Measurements from ENCODE around the gene RBM20. TPM values are rescaled to one million over a fixed set of nuclear protein-coding genes. Genes with fewer than 3 reads are reported as not detected.

Gene RBM20
- total RNA-seq, 1 experiment from 2014 or later: 0.10 TPM

DNA sequence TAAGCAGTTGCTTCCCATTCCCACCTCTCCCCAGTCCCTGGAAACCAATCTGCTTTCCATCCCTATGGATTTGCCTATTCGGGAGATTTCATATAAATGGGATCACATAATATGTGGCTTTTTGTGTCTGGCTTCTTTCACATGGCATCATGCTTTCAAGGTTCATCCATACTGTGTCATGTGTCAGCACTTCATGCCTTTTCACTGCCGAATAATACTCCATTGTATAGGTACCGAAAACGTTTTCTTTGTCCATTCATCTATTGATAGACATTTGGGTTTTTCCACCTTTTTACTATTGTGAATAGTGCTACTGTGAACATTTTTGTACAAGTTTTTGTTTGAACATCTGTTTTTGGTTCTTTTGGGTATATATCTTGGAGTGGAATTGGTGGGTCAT, 12.5 kb downstream of the RBM20 start:
- in situ Hi-C loops (cut with HindIII; ENCODE audit: low pct_unique_long_range_greater_than_20kb, low sequenced_read_pairs): no loop called here
- ChIA-PET POLR2A (no interaction called here), CTCF (no interaction called here)

DNA sequence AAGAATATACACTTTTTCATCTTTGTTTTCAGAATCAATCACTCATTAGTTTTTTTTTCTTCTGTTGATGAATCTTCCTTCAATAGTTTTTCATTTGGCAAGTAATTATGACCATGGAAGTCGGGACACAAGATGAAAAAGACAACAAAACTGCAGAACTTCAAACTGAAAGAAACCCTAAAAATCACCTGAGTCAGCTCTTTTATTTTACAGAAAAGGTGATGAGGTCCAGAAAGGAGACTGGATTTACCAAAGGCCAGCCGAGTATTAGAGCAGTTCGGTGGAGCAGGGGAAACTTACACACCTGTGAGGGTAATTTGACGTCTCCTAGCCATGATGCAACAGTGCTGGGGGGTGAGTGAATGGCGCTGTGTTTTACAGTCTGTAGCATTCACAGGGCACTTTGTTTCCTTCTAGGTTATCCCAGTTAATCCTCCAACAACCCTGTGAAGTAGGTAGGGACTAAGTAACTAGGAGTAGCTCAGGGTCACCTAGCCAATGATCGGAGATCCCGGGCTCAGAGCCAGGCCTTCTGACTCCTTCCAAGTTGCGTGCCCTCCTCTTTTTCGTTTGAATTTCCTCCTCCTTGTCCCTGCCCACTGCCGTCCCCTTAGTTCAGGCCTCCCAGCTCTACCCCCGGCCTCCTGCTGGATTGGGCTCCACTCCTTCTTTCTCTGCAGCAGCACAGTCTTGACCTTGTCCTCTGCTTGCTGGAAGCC, 14.0 kb downstream of the RBM20 start:
- ATAC-seq: no peak
- no peak overlapping the region for H3K4me3 ChIP-seq (ENCODE audit: low read depth in 2 of 2, low read length in 2 of 2)
- H3K36me3 ChIP-seq (ENCODE audit: control insufficient read depth, insufficient read depth, low read length): no peaks in the 10 kb centered on the region
- H3K4me1 ChIP-seq (ENCODE audit: control insufficient read depth, insufficient read depth, low read length): no peaks in the 10 kb centered on the region
- TF ChIP-seq POLR2AphosphoS5 (IDR thresholded peaks at IDR 0.05; ENCODE audit: low read depth, low read length): no peak
- TF ChIP-seq SIN3A (IDR thresholded peaks at IDR 0.05; ENCODE audit: borderline replicate concordance, insufficient read depth, low read depth, low read length): no peak
- TF ChIP-seq TCF7L2 (IDR thresholded peaks at IDR 0.05; ENCODE audit: low read depth, low read length): no peak
- TF ChIP-seq, protein P1, sequence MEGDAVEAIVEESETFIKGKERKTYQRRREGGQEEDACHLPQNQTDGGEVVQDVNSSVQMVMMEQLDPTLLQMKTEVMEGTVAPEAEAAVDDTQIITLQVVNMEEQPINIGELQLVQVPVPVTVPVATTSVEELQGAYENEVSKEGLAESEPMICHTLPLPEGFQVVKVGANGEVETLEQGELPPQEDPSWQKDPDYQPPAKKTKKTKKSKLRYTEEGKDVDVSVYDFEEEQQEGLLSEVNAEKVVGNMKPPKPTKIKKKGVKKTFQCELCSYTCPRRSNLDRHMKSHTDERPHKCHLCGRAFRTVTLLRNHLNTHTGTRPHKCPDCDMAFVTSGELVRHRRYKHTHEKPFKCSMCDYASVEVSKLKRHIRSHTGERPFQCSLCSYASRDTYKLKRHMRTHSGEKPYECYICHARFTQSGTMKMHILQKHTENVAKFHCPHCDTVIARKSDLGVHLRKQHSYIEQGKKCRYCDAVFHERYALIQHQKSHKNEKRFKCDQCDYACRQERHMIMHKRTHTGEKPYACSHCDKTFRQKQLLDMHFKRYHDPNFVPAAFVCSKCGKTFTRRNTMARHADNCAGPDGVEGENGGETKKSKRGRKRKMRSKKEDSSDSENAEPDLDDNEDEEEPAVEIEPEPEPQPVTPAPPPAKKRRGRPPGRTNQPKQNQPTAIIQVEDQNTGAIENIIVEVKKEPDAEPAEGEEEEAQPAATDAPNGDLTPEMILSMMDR (IDR thresholded peaks at IDR 0.05): no peak
- TF ChIP-seq, protein P2, sequence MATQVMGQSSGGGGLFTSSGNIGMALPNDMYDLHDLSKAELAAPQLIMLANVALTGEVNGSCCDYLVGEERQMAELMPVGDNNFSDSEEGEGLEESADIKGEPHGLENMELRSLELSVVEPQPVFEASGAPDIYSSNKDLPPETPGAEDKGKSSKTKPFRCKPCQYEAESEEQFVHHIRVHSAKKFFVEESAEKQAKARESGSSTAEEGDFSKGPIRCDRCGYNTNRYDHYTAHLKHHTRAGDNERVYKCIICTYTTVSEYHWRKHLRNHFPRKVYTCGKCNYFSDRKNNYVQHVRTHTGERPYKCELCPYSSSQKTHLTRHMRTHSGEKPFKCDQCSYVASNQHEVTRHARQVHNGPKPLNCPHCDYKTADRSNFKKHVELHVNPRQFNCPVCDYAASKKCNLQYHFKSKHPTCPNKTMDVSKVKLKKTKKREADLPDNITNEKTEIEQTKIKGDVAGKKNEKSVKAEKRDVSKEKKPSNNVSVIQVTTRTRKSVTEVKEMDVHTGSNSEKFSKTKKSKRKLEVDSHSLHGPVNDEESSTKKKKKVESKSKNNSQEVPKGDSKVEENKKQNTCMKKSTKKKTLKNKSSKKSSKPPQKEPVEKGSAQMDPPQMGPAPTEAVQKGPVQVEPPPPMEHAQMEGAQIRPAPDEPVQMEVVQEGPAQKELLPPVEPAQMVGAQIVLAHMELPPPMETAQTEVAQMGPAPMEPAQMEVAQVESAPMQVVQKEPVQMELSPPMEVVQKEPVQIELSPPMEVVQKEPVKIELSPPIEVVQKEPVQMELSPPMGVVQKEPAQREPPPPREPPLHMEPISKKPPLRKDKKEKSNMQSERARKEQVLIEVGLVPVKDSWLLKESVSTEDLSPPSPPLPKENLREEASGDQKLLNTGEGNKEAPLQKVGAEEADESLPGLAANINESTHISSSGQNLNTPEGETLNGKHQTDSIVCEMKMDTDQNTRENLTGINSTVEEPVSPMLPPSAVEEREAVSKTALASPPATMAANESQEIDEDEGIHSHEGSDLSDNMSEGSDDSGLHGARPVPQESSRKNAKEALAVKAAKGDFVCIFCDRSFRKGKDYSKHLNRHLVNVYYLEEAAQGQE (IDR thresholded peaks at IDR 0.05; ENCODE audit: insufficient read depth in 1 of 2, low read depth in 2 of 2, low read length in 1 of 2): no peak
- H3K27me3 ChIP-seq (ENCODE audit: control insufficient read depth, insufficient read depth, low read length): no peaks in the 10 kb centered on the region; the same call in 1 of the 2 replicates
- H3K27ac ChIP-seq (ENCODE audit: low read length): no peak overlapping the region
- in situ Hi-C loops (cut with HindIII; ENCODE audit: low pct_unique_long_range_greater_than_20kb, low sequenced_read_pairs): no loop called here
- no peak for DNase-seq (ENCODE audit: low read depth, low spot score)
- intact Hi-C loops (cut with micrococcal nuclease; ENCODE audit: unreplicated experiment): no loop called here
- BruUV-seq (replicated peaks): no TSS peak
- CTCF ChIA-PET: no interaction called here
- H3K9me3 ChIP-seq (ENCODE audit: control insufficient read depth, insufficient read depth, low read depth, low read length): no peaks in the 10 kb centered on the region
- POLR2A ChIA-PET: no interaction called here

More for the DNA sequence above, 12.5 kb downstream of the RBM20 start:
- Histone ChIP-seq H3K36me3 (ENCODE audit: control insufficient read depth, insufficient read depth, low read length) (no peaks in the 10 kb centered on the region), H3K27ac (ENCODE audit: low read length) (no peak overlapping the region), H3K9me3 (ENCODE audit: control insufficient read depth, insufficient read depth, low read depth, low read length) (no peaks in the 10 kb centered on the region), H3K27me3 (ENCODE audit: control insufficient read depth, insufficient read depth, low read length) (no peaks in the 10 kb centered on the region; the same call in 1 of the 2 replicates), H3K4me1 (ENCODE audit: control insufficient read depth, insufficient read depth, low read length) (no peaks in the 10 kb centered on the region), H3K4me3 (ENCODE audit: low read depth in 2 of 2, low read length in 2 of 2) (no peak overlapping the region)
- ATAC-seq: no peak
- DNase-seq (ENCODE audit: low read depth, low spot score): no peak
- intact Hi-C loops (cut with micrococcal nuclease; ENCODE audit: unreplicated experiment): no loop called here
- no TSS peak for BruUV-seq (replicated peaks)
- no peak for TF ChIP-seq POLR2AphosphoS5 (IDR thresholded peaks at IDR 0.05; ENCODE audit: low read depth, low read length)
- TF ChIP-seq SIN3A (IDR thresholded peaks at IDR 0.05; ENCODE audit: borderline replicate concordance, insufficient read depth, low read depth, low read length): no peak
- TF ChIP-seq, protein P2 (IDR thresholded peaks at IDR 0.05; ENCODE audit: insufficient read depth in 1 of 2, low read depth in 2 of 2, low read length in 1 of 2): no peak
- no peak for TF ChIP-seq TCF7L2 (IDR thresholded peaks at IDR 0.05; ENCODE audit: low read depth, low read length)
- TF ChIP-seq, protein P1 (IDR thresholded peaks at IDR 0.05): no peak

All from Panc1 (cell line).